HG03565 (cell line): Measurements from ENCODE around the gene CELA3A.

Experiments used
- ATAC-seq: cut with Tn5 transposase; IDR thresholded peaks from one replicate; pipeline ENCODE4 v1.9.1; 2021; ENCODE audit warnings: mild to moderate bottlenecking, moderate library complexity; ENCODE audit not compliant: unreplicated experiment

Gene CELA3A

DNA sequence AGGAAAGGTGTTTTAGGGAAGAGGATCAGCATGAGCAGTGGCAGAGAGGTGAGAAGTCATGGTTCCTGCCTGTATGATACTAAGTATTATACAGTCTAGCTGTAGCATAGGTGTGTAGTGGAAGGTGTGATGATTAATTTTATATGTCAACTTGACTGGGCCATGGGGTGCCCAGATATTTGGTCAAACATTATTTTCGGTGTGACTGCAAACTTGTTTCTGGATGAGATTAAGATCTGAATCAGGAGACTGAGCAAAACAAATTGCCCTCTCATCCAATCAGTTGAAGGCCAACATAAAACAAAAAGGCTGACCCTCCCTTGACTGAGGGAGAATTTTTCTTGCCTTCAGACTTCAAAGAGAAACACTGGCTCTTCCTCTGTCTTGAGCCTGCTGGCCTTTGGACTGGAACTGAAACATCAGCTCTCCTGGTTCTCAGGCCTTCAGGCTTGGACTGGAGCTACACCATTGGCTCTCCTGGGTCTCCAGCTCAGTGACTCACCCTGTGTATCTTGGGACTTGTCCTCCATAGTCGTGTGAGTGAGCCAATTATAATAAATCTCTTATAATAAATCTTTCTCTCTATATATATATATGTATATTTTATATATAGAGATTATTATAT lies 44.3 kb downstream of the CELA3A start:
- ATAC-seq: no peak

GRCh38 chr1:22048351-22049192 lies 47.1 kb downstream of the CELA3A start:
- no peak for ATAC-seq

GRCh38 chr1:22050330-22050729 lies 48.9 kb downstream of the CELA3A start:
- no peak for ATAC-seq

DNA sequence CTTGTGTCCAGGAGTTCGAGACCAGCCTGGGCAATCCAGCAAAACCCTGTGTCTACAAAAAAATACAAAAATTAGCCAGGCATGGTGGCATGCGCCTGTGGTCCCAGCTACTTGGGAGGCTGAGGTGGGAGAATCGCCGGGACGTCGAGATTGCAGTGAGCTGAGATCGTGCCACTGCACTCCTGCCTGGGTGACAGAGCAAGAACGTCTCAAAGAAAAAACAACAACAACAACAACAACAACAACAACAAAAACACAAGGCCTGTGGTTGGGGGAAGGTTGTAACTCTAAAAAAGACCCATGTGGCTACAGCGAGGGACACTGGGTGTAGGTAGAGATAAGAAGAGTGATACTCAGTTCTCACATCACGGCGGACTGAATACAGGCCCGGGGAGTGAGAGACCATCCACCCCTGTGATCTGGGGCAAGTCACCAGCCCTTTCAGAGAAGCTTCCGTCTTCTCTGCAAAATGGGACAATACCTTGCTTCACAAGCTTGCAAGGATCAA lies 50.2 kb downstream of the CELA3A start:
- ATAC-seq: no peak

DNA sequence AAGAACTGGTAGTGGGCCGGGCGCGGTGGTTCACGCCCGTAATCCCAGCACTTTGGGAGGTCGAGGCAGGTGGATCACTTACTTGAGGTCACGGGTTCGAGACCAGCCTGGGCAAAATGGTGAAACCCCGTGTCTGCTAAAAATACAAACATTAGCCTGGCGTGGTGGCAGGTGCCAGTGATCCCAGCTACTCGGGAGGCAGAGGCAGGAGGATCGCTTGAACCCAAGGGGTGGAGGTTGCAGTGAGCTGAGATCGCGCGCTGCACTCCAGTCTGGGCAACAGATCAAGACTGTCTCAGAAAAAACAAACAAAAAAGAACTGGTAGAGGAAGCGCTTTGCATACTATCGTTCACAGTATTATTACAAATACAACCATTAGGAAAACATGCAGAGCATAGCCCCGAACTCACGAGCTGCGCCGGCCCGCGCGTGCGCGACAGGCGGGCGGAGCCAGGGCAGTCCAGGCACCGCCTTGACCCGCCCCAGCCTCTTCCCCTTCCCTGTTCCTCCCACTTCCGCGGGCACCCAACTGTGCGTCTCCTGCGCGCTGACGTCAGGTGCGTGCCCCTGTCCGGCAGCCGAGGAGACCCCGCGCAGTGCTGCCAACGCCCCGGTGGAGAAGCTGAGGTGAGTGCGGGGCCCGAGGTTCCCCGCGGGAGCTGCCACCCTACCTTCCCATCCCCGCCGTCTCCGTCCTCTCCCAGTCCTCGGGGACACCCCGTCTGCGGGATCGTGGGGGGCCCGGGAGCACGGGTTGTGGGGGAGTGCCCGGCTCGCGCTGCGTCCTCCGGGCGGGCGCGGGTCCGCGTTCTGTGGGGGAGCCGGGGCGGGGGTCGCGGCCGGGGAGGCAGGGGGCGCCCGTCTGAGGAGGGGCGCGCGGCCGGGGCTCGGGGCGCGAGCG lies 50.9 kb downstream of the CELA3A start, which contains the start of gene CDC42:
CDC42 (plus strand) TSS at position 595 of the 902 bp plus-strand sequence. CDS start 25,770 bp downstream, outside the sequence.
- peak; percentile 69 for ATAC-seq

GRCh38 chr1:22053017-22053860 lies 51.8 kb downstream of the CELA3A start:
- ATAC-seq: peak; percentile 22

DNA sequence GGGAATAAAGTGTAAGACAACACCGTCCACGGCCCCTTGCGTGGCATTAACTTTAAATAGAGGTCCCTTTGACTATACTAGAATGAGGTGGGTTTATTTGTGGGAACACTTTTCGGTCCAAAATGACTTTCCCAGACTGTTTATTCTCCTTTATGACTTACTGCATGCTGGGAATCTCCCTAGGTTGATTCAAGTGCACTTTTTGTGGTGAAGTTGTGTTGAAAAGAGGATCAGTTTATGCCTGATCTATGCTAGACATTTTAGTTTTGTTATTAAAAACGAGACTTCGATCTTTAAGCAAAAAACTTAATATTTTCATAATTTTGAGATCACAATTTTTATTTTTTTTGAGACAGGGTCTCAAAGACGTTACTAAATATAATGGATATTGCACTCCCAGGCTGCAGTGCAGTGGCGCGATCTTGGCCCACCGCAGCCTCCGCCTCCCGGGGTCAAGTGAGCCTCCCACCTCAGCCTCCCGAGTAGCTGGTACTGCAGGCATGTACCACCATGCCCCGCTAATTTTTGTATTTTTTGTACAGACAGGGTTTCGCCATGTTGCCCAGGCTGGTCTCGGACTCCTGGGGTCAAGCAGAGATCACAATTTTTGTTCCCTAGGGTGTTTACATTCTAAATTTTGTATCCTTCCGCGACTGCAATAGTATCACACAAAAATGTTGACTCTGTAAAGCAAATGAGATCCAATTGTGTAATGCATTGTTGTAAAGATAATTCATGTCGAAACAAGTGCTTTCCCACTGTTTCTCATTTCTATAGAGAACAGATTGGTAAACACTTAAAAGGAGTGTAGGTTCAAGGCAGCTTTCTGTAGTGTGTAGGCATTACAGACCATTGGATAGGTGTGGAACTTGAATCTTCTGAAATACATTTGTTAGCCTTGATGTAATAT lies 52.7 kb downstream of the CELA3A start:
- no peak for ATAC-seq

GRCh38 chr1:22055463-22055862 lies 54.0 kb downstream of the CELA3A start:
- no peak for ATAC-seq

DNA sequence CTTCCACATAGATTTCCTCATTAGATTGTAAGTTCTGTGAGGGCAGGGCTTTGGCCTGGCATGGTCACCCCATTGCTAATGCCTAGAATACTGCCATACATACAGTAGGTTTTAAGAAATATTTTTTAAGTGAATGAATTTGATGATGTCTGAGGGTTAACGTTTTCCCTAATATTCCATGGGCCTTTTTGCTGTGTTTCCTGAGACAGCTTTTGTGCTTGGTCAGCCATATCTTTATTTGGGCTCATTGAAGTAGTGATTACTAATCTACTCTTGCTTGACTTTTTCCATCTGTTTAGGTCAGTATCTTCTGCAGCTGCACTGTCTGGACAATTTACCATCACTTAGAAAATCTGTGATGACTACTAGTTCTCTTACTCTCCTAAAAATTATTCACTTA lies 54.6 kb downstream of the CELA3A start:
- no peak for ATAC-seq

DNA sequence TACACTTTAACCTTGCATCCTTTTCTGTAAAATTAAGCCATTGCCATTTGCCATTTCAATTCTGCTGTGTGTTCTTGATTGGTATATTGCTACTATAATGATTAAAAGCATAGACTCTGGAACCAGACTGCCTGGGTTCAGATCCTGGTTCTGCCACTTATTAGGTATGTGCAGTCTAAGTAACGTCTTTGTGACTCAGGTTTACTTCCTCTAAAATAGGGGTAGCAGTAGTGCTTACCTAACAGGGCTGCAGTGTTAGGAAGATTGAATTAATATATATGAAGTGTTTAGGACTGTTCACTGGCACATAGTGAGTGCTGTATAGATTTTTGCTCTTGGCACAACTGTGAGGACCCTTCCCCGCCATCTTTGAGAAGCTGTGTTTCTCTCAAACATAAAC lies 55.5 kb downstream of the CELA3A start:
- ATAC-seq: no peak

DNA sequence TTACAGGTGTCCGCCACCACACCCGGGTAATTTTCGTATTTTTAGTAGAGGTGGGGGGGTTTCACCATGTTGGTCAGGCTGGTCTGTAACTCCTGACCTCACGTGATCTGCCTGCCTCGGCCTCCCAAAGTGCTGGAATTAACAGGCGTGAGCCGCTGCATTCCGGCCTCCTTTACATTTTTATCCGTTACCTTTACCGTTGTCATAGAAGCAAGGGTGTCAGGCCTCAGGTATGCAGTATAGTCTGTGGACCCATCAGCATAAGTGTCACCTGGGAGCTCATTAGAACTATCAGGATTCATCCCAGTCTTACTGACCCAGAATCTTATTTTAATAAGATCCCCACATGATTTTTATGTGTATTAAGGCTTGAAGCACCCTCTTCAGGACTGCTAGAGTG lies 56.4 kb downstream of the CELA3A start:
- ATAC-seq: no peak
